K562 (cell line): ENCODE results near the gene FGGY. TPM values are rescaled to one million over a fixed set of nuclear protein-coding genes. Genes with fewer than 3 reads are reported as not detected.

Source experiments
- ATAC-seq: fragments of 200-7000 bp; cut with Tn5 transposase; 3 replicates; pipeline ENCODE4 v1.9.1; 2020; ENCODE audit warnings: moderate library complexity
- BruUV-seq: library from RNA; stranded (reverse); fragments of 400-500 nt; replicated peaks from 2 replicates; lab custom pipeline; 2021; lab: Mats Ljungman, UMichigan
- CTCF ChIA-PET: fragments of 300-600 bp; formaldehyde crosslinking; extraction: SDS; loops from one replicate; lab custom pipeline; 2021; ENCODE audit warnings: low intra/inter-chr PET ratio; lab: Yijun Ruan, JAX
- POLR2A ChIA-PET: fragments of 300-600, 350-650 bp; sonication (Branson Sonifier 250); formaldehyde crosslinking; extraction: SDS; loops from one replicate; lab custom pipeline; 2021; ENCODE audit warnings: antibody characterized with exemption, inconsistent platforms; lab: Yijun Ruan, JAX
- DNase-seq, 4 experiments: peaks; one replicate each; pipeline versions ENCODE4 v3.0.0 to v3.0.0-alpha.2; 2011 to 2018; ENCODE audit warnings: low spot score in 3 of 4, mixed read lengths in 3 of 4; ENCODE audit errors: extremely low read depth in 1 of 4
- FAIRE-seq: peaks from 2 replicates; lab custom pipeline; 2011; peaks lifted over from hg19 to GRCh38; lab: Jason Lieb, UNC
- H2AFZ ChIP-seq: 2 replicates; pipeline ENCODE4 v1.6.0; 2011; ENCODE audit warnings: low read depth, low read length, control low read depth, inconsistent platforms
- H3K27ac ChIP-seq: fragments of 200-600 bp; 3 replicates; pipeline ENCODE4 v1.8.0; 2011; ENCODE audit warnings: low read depth, mild to moderate bottlenecking, control low read depth, inconsistent platforms, low read length, moderate library complexity, mixed read lengths; ENCODE audit errors: extremely low read depth
- H3K27me3 ChIP-seq, 2 experiments: fragments of 300-600 bp in 1 of 2; 2 replicates in 1 of 2; 3 replicates in 1 of 2; pipeline versions ENCODE4 v1.6.0 to v1.8.0; 2011; ENCODE audit warnings: inconsistent platforms in 2 of 2, low read length in 2 of 2, mild to moderate bottlenecking in 1 of 2, mixed read lengths in 1 of 2, moderate library complexity in 1 of 2; ENCODE audit not compliant: control insufficient read depth in 2 of 2, insufficient read depth in 2 of 2
- H3K36me3 ChIP-seq: fragments of 300-600 bp; 3 replicates; pipeline ENCODE4 v1.8.0; 2011; ENCODE audit warnings: mild to moderate bottlenecking, low read length, inconsistent platforms; ENCODE audit not compliant: control insufficient read depth, insufficient read depth
- H3K4me1 ChIP-seq, 2 experiments: fragments of 200-600 bp in 1 of 2; replicated peaks in 1 of 2; 2 replicates in 1 of 2; 3 replicates in 1 of 2; pipeline versions ENCODE4 v1.5.1 to v1.8.0; 2011; ENCODE audit warnings: inconsistent platforms in 2 of 2, low read length in 2 of 2, mild to moderate bottlenecking in 1 of 2, mixed read lengths in 1 of 2, moderate library complexity in 1 of 2; ENCODE audit not compliant: control insufficient read depth in 2 of 2, insufficient read depth in 2 of 2
- H3K4me2 ChIP-seq: 2 replicates; pipeline ENCODE4 v1.6.1; 2011; ENCODE audit warnings: low read length, control low read depth, inconsistent platforms, mixed read lengths; ENCODE audit not compliant: insufficient read depth
- H3K4me3 ChIP-seq: fragments of 200-600 bp; sonication (generic), shearing (Covaris generic); 2 replicates; pipeline ENCODE4 v1.5.1; 2016; ENCODE audit warnings: control low read depth, inconsistent platforms
- H3K79me2 ChIP-seq: fragments of 200-600 bp; 3 replicates; pipeline ENCODE4 v1.8.0; 2011; ENCODE audit warnings: low read length, inconsistent platforms; ENCODE audit not compliant: control insufficient read depth, insufficient read depth
- H3K9ac ChIP-seq, 2 experiments: 2 replicates each; pipeline versions ENCODE4 v1.6.0 to v1.6.1; 2011; ENCODE audit warnings: low read depth in 2 of 2, low read length in 2 of 2, control low read depth in 1 of 2, inconsistent platforms in 1 of 2, mild to moderate bottlenecking in 1 of 2, mixed read lengths in 1 of 2; ENCODE audit not compliant: insufficient read depth in 1 of 2
- H3K9me1 ChIP-seq: one replicate; pipeline ENCODE4 v1.6.0; 2011; ENCODE audit warnings: inconsistent platforms, mild to moderate bottlenecking, low read length, moderate library complexity; ENCODE audit not compliant: control insufficient read depth, insufficient read depth
- H3K9me3 ChIP-seq: replicated peaks from 2 replicates; pipeline ENCODE4 v1.5.1; 2011; ENCODE audit warnings: low read depth, low read length, inconsistent platforms; ENCODE audit not compliant: control insufficient read depth, insufficient read depth
- H4K20me1 ChIP-seq: replicated peaks from 2 replicates; pipeline ENCODE4 v1.6.1; 2011; ENCODE audit warnings: low read length, inconsistent platforms, mixed read lengths; ENCODE audit not compliant: control insufficient read depth, insufficient read depth
- DMBX1 ChIP-seq: fragments of 250-450 bp; sonication (Bioruptor Pico); IDR thresholded peaks from 2 replicates; pipeline ENCODE4 v1.8.0; 2022; ENCODE audit warnings: inconsistent platforms, mild to moderate bottlenecking, moderate library complexity, borderline replicate concordance
- HIVEP1 ChIP-seq: fragments of 250-450 bp; sonication (Bioruptor Pico); IDR thresholded peaks from 2 replicates; pipeline ENCODE4 v1.4.0; 2020; ENCODE audit warnings: mild to moderate bottlenecking
- NFATC3 ChIP-seq: fragments of 450-650 bp; IDR thresholded peaks from 2 replicates; pipeline ENCODE4 v1.6.1; 2017; ENCODE audit warnings: mild to moderate bottlenecking
- RBM17 ChIP-seq: fragments of 200-400 bp; formaldehyde crosslinking; IDR thresholded peaks from 2 replicates; pipeline ENCODE4 v1.6.1; 2017; ENCODE audit warnings: low read depth, mild to moderate bottlenecking, low read length, borderline replicate concordance
- TCF7 ChIP-seq: sonication (generic); IDR thresholded peaks from 2 replicates; pipeline ENCODE4 v1.6.1; 2016; ENCODE audit warnings: antibody characterized with exemption, borderline replicate concordance
- ZNF507 ChIP-seq: conservative IDR thresholded peaks from 2 replicates; pipeline ENCODE4 v1.6.1; 2017; ENCODE audit warnings: missing genetic modification characterization, missing compliant biosample characterization
- ZNF707 ChIP-seq: fragments of 250-450 bp; sonication (Bioruptor Pico); conservative IDR thresholded peaks from 2 replicates; pipeline ENCODE4 v1.8.0; 2022; ENCODE audit warnings: inconsistent platforms, mild to moderate bottlenecking, moderate library complexity
- ZNF766 ChIP-seq: fragments of 200-800 bp; sonication (Bioruptor generic); conservative IDR thresholded peaks from 2 replicates; pipeline ENCODE4 v1.6.1; 2016; ENCODE audit warnings: missing genetic modification characterization, missing compliant biosample characterization
- WGBS: fragments of 100-300 bp; shearing (Covaris generic); methylation state at CpG from one replicate; pipeline ENCODE4 v1.1.6; 2016; ENCODE audit warnings: low coverage, mixed read lengths; ENCODE audit not compliant: insufficient coverage; ENCODE audit errors: missing lambda C conversion rate; 5-methylcytosine and 5-hydroxymethylcytosine counted together
- in situ Hi-C: fragments of 300-500 bp; cut with MboI; formaldehyde crosslinking; loops from 4 replicates; pipeline ENCODE4 v1.15.0; 2018; ENCODE audit warnings: inconsistent platforms, mixed read lengths
- intact Hi-C: fragments of 100-400 bp; cut with micrococcal nuclease; formaldehyde crosslinking; loops from 2 replicates; pipeline ENCODE4 v1.14.2; 2022
- polyA plus RNA-seq, 8 experiments: library from polyadenylated mRNA; depleted of rRNA in 4 of 8; stranded (reverse) in 5 of 8; unstranded in 3 of 8; fragments of >200 nt; fragmentation: Nextera tagmentation in 2 of 8; fragmentation: Illumina TruSeq in 1 of 8; extraction: Ambion mirVana in 2 of 8; extraction: Trizol in 1 of 8; gene quantifications; 2 replicates each; pipeline versions ENCODE4 v1.2.1 to v1.2.3, GENCODE V29; 2011 to 2014; ENCODE audit warnings: inconsistent platforms in 1 of 8, missing spikeins in 1 of 8
- total RNA-seq, 7 experiments: library from RNA; depleted of rRNA in 6 of 7; stranded (reverse); fragments of >200 nt in 6 of 7; fragmentation: Illumina TruSeq in 2 of 7; extraction: Trizol in 2 of 7; gene quantifications; 2 replicates each; pipeline versions ENCODE4 v1.2.1 to v1.2.3, GENCODE V29; 2011 to 2021; ENCODE audit warnings: low replicate concordance in 1 of 7
- TF ChIP-seq, protein P1 (sequence below), 2 experiments: fragments of 450-650 bp; conservative IDR thresholded peaks; 2 replicates each; pipeline ENCODE4 v1.6.1; 2017; ENCODE audit warnings: mild to moderate bottlenecking in 2 of 2, moderate library complexity in 2 of 2

FGGY gene
- total and polyA plus RNA-seq, 9 of the 15 experiments (the other 6 are each of a cell fraction or from before 2014, with no cell fraction given) = 9.7 to 19.2 (median 12.6) TPM

DNA sequence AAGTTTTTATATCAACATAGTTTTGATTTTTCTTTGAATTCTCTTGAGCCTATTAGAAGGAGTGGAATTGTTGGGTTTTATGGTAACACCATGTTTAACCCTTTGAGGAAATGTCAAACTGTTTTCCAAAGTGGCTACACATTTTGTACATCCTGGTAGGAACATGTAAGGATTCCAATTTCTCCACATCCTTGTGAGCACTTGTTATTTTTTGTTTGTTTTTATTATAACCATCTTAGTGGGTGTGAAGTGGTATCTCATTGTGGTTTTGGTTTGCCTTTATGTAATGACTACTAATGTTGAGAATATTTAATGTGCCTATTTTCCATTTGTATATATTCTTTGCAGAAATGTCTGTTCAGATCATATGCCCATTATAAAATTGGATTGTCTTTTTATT lies 120.5 kb downstream of the FGGY start:
- H4K20me1 ChIP-seq = no peaks in the 10 kb centered on the region
- H3K27me3 ChIP-seq = no peaks in the 10 kb centered on the region
- H2AFZ ChIP-seq = no peak overlapping the region
- DNase-seq = no peak
- no peaks in the 10 kb centered on the region for H3K79me2 ChIP-seq
- no peaks in the 10 kb centered on the region for H3K9me3 ChIP-seq
- H3K4me2 ChIP-seq = no peak overlapping the region
- intact Hi-C loops (no loop called here), in situ Hi-C loops (no loop called here)
- no peaks in the 10 kb centered on the region for H3K36me3 ChIP-seq
- ChIA-PET CTCF (no interaction called here), POLR2A (no interaction called here)
- H3K4me3 ChIP-seq = no peak overlapping the region
- no peaks in the 10 kb centered on the region for H3K9me1 ChIP-seq
- no peak overlapping the region for H3K9ac ChIP-seq
- H3K4me1 ChIP-seq = no peaks in the 10 kb centered on the region; a peak in 1 of 5 replicates
- H3K27ac ChIP-seq = no peak overlapping the region
- BruUV-seq = no TSS peak
- no peak for ATAC-seq
- TF ChIP-seq ZNF707 (CRISPR knock-in tag) (no peak), TCF7 (no peak), HIVEP1 (CRISPR knock-in tag) (no peak), DMBX1 (no peak)
- no peak for FAIRE-seq

DNA sequence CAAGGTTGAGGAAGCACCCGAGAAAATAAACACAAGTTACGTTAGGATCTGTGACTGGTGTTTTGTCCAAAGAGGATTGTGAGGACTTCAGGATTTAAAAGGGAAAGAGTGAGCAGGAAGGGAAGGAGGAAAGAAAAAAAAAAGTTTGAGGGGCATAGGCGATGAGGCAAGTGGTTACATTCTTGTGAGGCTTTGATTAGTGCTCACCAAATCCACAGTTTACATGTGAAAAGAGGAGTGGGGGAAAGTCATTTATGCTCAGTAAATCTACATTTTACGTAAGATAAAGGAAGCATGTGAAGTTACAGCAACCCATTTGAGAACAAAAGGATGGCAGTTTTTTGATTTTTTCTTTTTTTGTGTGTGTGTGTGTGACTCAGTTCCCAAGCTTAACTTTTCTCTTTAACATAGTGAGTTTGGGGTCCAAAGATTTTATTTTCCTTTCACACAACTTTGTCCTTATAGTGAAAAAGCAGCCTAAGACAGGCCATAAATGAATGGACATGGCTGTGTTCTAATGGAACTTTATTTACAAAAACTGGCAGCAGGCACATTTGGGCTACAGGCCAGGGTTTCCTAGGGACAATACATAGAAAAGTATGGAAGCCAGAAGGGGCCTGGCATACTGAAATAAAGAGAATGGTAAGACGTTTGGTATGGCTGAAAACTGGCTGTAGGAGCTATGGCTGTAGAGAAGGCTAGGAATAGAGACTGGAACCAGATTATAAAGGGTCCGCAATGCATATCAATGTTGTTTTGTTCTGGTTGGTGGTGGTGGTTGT lies 121.7 kb downstream of the FGGY start:
- no TSS peak for BruUV-seq
- no peak for ATAC-seq
- CTCF ChIA-PET = no interaction called here

More for the DNA sequence above, 121.7 kb downstream of the FGGY start:
- no peaks in the 10 kb centered on the region for H3K79me2 ChIP-seq
- 9% methylated on average over 6 of the region's 6 CpGs for WGBS
- no peak overlapping the region for H3K4me2 ChIP-seq
- no peaks in the 10 kb centered on the region for H4K20me1 ChIP-seq
- no peaks in the 10 kb centered on the region for H3K27me3 ChIP-seq
- no peaks in the 10 kb centered on the region for H3K9me1 ChIP-seq
- H3K9ac ChIP-seq = no peak overlapping the region
- H3K27ac ChIP-seq = no peak overlapping the region
- no peaks in the 10 kb centered on the region for H3K36me3 ChIP-seq
- no peaks in the 10 kb centered on the region; a peak in 1 of 5 replicates for H3K4me1 ChIP-seq
- no peak overlapping the region for H2AFZ ChIP-seq
- H3K9me3 ChIP-seq = no peaks in the 10 kb centered on the region
- H3K4me3 ChIP-seq = no peak overlapping the region
- TF ChIP-seq NFATC3 (no peak), ZNF766 (peak; percentile 52; the same call in 1 of the 2 replicates), ZNF507 (no peak), RBM17 (no peak)
- TF ChIP-seq, protein P1, sequence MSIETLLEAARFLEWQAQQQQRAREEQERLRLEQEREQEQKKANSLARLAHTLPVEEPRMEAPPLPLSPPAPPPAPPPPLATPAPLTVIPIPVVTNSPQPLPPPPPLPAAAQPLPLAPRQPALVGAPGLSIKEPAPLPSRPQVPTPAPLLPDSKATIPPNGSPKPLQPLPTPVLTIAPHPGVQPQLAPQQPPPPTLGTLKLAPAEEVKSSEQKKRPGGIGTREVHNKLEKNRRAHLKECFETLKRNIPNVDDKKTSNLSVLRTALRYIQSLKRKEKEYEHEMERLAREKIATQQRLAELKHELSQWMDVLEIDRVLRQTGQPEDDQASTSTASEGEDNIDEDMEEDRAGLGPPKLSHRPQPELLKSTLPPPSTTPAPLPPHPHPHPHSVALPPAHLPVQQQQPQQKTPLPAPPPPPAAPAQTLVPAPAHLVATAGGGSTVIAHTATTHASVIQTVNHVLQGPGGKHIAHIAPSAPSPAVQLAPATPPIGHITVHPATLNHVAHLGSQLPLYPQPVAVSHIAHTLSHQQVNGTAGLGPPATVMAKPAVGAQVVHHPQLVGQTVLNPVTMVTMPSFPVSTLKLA (conservative IDR thresholded peaks at IDR 0.05) = no peak
- FAIRE-seq (no peak), DNase-seq (no peak)
- intact Hi-C loops (no loop called here), in situ Hi-C loops (no loop called here)
- POLR2A ChIA-PET = interaction anchor here (0.8 kb wide), 1 partner anchor 16 kb away, joined by 3 read pairs; no protein-coding TSS in a partner anchor
